ENCODE results near the gene SLC16A8. TPM values are rescaled to one million over a fixed set of nuclear protein-coding genes. Genes with fewer than 3 reads are reported as not detected.

The SLC16A8 gene
- total RNA-seq, 1 experiment from 2014 or later = not detected

- ChIA-PET RAD21 (ENCODE audit: low non-redundant PET in 1 of 2, low total read pairs in 2 of 2, uncharacterized antibody in 2 of 2, unreplicated experiment in 2 of 2) (no interaction called here), CTCF (no interaction called here), POLR2A (no interaction called here)
- Histone ChIP-seq H3K9me3 (ENCODE audit: control insufficient read depth in 1 of 2, insufficient read depth in 1 of 2, low read depth in 1 of 2, low read length in 2 of 2) (no peaks in the 10 kb centered on the region), H3K9me2 (ENCODE audit: insufficient read depth) (no peaks in the 10 kb centered on the region), H3K4me3 (replicated peaks in 1 of 2; ENCODE audit: low read depth in 1 of 2, low read length in 2 of 2) (no peak overlapping the region), H4K20me1 (ENCODE audit: insufficient read depth) (no peaks in the 10 kb centered on the region), H3K36me3 (ENCODE audit: control insufficient read depth in 1 of 2, insufficient read depth in 2 of 2, low read length in 2 of 2) (no peaks in the 10 kb centered on the region), H3K79me2 (ENCODE audit: insufficient read depth, low read length) (no peaks in the 10 kb centered on the region), H3K9ac (ENCODE audit: low read length) (no peak overlapping the region), H3K27ac (ENCODE audit: low read depth, low read length) (no peak overlapping the region), H3K4me1 (ENCODE audit: control insufficient read depth in 1 of 2, insufficient read depth in 2 of 2, low read length in 2 of 2) (peaks cover 0 to 3% of the 10 kb centered on the region in 2 experiments; a peak in 1 of 4 replicates), H3K4me2 (ENCODE audit: low read length) (no peak overlapping the region), H3K27me3 (ENCODE audit: insufficient read depth, low read length) (no peaks in the 10 kb centered on the region), H2AFZ (ENCODE audit: low read depth, low read length, poor library complexity, severe bottlenecking) (no peak overlapping the region)
- intact Hi-C loops (cut with micrococcal nuclease) = no loop called here
- TF ChIP-seq MAX (IDR thresholded peaks at IDR 0.05) = no peak
- no peak for TF ChIP-seq YY1 (IDR thresholded peaks at IDR 0.05; ENCODE audit: extremely low read depth, insufficient replicate concordance, low read depth, low read length)
- TF ChIP-seq POLR2AphosphoS5 (IDR thresholded peaks at IDR 0.05; ENCODE audit: low read depth, low read length) = no peak
- TF ChIP-seq CBX3 (IDR thresholded peaks at IDR 0.05; ENCODE audit: low read depth) = no peak
- no peak for TF ChIP-seq SP1 (IDR thresholded peaks at IDR 0.05; ENCODE audit: low read depth)
- TF ChIP-seq ZBTB33 (IDR thresholded peaks at IDR 0.05; ENCODE audit: extremely low read depth, insufficient replicate concordance, low read length) = no peak
- TF ChIP-seq EZH2 (IDR thresholded peaks at IDR 0.05) = no peak
- no peak for TF ChIP-seq JUND (IDR thresholded peaks at IDR 0.05)
- no peak for TF ChIP-seq ZNF274 (IDR thresholded peaks at IDR 0.05; ENCODE audit: low read depth, low read length)
- DNase-seq (ENCODE audit: low read depth, low spot score) (no peak), ATAC-seq (no peak)
- BruUV-seq (replicated peaks) = no TSS peak
Observed at GRCh38 chr22:38041760-38042487, 42.1 kb downstream of the SLC16A8 start.

Measured in HCT116 (cell line).